ENCODE data around the gene KPNA6.
"Not testable (repeated sequence)": the region's sequence is repeated elsewhere in the genome, so short reads cannot be mapped to it uniquely, and the experiment has no call there.

Gene KPNA6

GRCh38 chr1:32082022-32082421, 25.8 kb upstream of the KPNA6 start:
- Histone ChIP-seq H3K27me3 (ENCODE audit: low read depth, low read length) (no peaks in the 10 kb centered on the region), H4K20me1 (ENCODE audit: insufficient read depth, low read length) (no peaks in the 10 kb centered on the region), H3K27ac (ENCODE audit: low read length) (no peak overlapping the region), H3K36me3 (replicated peaks; ENCODE audit: low read depth, low read length) (peaks cover 10% of the 10 kb centered on the region), H3K9ac (ENCODE audit: low read length) (no peak overlapping the region), H3K79me2 (ENCODE audit: low read length) (no peaks in the 10 kb centered on the region), H3K4me2 (ENCODE audit: low read length) (no peak overlapping the region), H3K4me3 (ENCODE audit: low read length) (no peak overlapping the region), H3K9me3 (ENCODE audit: insufficient read depth, low read length) (no peaks in the 10 kb centered on the region), H2AFZ (ENCODE audit: low read depth, low read length) (no peak overlapping the region), H3K4me1 (ENCODE audit: low read length) (peaks cover 5% of the 10 kb centered on the region; the same call in 1 of the 2 replicates)
- no peak for TF ChIP-seq EZH2phosphoT487 (IDR thresholded peaks at IDR 0.05; ENCODE audit: low read depth)
- TF ChIP-seq, protein P1, sequence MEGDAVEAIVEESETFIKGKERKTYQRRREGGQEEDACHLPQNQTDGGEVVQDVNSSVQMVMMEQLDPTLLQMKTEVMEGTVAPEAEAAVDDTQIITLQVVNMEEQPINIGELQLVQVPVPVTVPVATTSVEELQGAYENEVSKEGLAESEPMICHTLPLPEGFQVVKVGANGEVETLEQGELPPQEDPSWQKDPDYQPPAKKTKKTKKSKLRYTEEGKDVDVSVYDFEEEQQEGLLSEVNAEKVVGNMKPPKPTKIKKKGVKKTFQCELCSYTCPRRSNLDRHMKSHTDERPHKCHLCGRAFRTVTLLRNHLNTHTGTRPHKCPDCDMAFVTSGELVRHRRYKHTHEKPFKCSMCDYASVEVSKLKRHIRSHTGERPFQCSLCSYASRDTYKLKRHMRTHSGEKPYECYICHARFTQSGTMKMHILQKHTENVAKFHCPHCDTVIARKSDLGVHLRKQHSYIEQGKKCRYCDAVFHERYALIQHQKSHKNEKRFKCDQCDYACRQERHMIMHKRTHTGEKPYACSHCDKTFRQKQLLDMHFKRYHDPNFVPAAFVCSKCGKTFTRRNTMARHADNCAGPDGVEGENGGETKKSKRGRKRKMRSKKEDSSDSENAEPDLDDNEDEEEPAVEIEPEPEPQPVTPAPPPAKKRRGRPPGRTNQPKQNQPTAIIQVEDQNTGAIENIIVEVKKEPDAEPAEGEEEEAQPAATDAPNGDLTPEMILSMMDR (IDR thresholded peaks at IDR 0.05; ENCODE audit: low read depth, low read length) = no peak

- H3K4me2 ChIP-seq (ENCODE audit: low read length); H2AFZ ChIP-seq (ENCODE audit: low read depth, low read length); H3K4me3 ChIP-seq (ENCODE audit: low read length); H3K27me3 ChIP-seq (ENCODE audit: low read depth, low read length); H3K27ac ChIP-seq (ENCODE audit: low read length); H3K9me3 ChIP-seq (ENCODE audit: insufficient read depth, low read length); H3K4me1 ChIP-seq (ENCODE audit: low read length); H3K79me2 ChIP-seq (ENCODE audit: low read length); H3K36me3 ChIP-seq (replicated peaks; ENCODE audit: low read depth, low read length); H4K20me1 ChIP-seq (ENCODE audit: insufficient read depth, low read length); H3K9ac ChIP-seq (ENCODE audit: low read length): not testable (repeated sequence)
Measured at GRCh38 chr1:32086381-32086780, 21.5 kb upstream of the KPNA6 start.

- no peak overlapping the region for H2AFZ ChIP-seq (ENCODE audit: low read depth, low read length)
- no peaks in the 10 kb centered on the region for H4K20me1 ChIP-seq (ENCODE audit: insufficient read depth, low read length)
- no peaks in the 10 kb centered on the region for H3K27me3 ChIP-seq (ENCODE audit: low read depth, low read length)
- no peak overlapping the region for H3K27ac ChIP-seq (ENCODE audit: low read length)
- H3K9me3 ChIP-seq (ENCODE audit: insufficient read depth, low read length) = no peaks in the 10 kb centered on the region
- H3K4me1 ChIP-seq (ENCODE audit: low read length) = no peaks in the 10 kb centered on the region
- H3K4me3 ChIP-seq (ENCODE audit: low read length) = no peak overlapping the region
- H3K36me3 ChIP-seq (replicated peaks; ENCODE audit: low read depth, low read length) = peaks cover 5% of the 10 kb centered on the region
- no peak overlapping the region for H3K9ac ChIP-seq (ENCODE audit: low read length)
- TF ChIP-seq, protein P1 (IDR thresholded peaks at IDR 0.05; ENCODE audit: low read depth, low read length) = no peak
- no peak for TF ChIP-seq EZH2phosphoT487 (IDR thresholded peaks at IDR 0.05; ENCODE audit: low read depth)
- no peaks in the 10 kb centered on the region for H3K79me2 ChIP-seq (ENCODE audit: low read length)
- H3K4me2 ChIP-seq (ENCODE audit: low read length) = no peak overlapping the region
Measured at GRCh38 chr1:32091176-32091575, 16.7 kb upstream of the KPNA6 start.

DNA sequence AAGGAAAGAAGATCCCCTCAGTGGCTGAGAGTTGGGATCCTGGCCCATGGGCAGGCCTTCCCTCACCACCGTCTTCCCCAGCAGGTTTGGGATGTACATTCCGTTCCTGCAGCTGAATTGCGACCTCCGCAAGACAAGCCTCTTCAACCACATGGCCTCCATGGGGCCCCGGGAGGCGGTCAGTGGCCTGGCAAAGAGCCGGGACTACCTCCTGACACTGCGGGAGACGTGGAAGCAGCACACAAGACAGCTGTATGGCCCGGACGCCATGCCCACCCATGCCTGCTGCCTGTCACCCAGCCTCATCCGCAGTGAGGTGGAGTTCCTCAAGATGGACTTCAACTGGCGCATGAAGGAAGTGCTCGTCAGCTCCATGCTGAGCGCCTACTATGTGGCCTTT, 16.3 kb upstream of the KPNA6 start:
- H3K9me3 ChIP-seq (ENCODE audit: insufficient read depth, low read length) = no peaks in the 10 kb centered on the region
- H3K36me3 ChIP-seq (replicated peaks; ENCODE audit: low read depth, low read length) = peaks cover 5% of the 10 kb centered on the region
- TF ChIP-seq EZH2phosphoT487 (IDR thresholded peaks at IDR 0.05; ENCODE audit: low read depth) = no peak
- TF ChIP-seq, protein P1 (IDR thresholded peaks at IDR 0.05; ENCODE audit: low read depth, low read length) = no peak
- no peak overlapping the region for H3K9ac ChIP-seq (ENCODE audit: low read length)
- no peaks in the 10 kb centered on the region for H3K4me1 ChIP-seq (ENCODE audit: low read length)
- no peak overlapping the region for H3K4me2 ChIP-seq (ENCODE audit: low read length)
- H4K20me1 ChIP-seq (ENCODE audit: insufficient read depth, low read length) = no peaks in the 10 kb centered on the region
- no peak overlapping the region for H2AFZ ChIP-seq (ENCODE audit: low read depth, low read length)
- H3K27ac ChIP-seq (ENCODE audit: low read length) = no peak overlapping the region
- H3K27me3 ChIP-seq (ENCODE audit: low read depth, low read length) = no peaks in the 10 kb centered on the region
- no peaks in the 10 kb centered on the region for H3K79me2 ChIP-seq (ENCODE audit: low read length)
- H3K4me3 ChIP-seq (ENCODE audit: low read length) = no peak overlapping the region

Data from OCI-LY3 (cell line).